SK-N-SH (cell line): ENCODE measurements around the gene TRANK1. TPM values are rescaled to one million over a fixed set of nuclear protein-coding genes. Genes with fewer than 3 reads are reported as not detected.

Experiments used
- CTCF ChIA-PET: fragments of 300-600, 350-600 bp; formaldehyde crosslinking; extraction: SDS; loops from one replicate; lab custom pipeline; 2021; lab: Yijun Ruan, JAX
- POLR2A ChIA-PET: fragments of 350-600 bp; sonication (Branson Sonifier 250); formaldehyde crosslinking; extraction: SDS; loops from one replicate; lab custom pipeline; 2020; ENCODE audit warnings: antibody characterized with exemption, inconsistent platforms; lab: Yijun Ruan, JAX
- DNase-seq: peaks from one replicate; pipeline ENCODE4 v3.0.0; 2012
- H2AFZ ChIP-seq: fragments of 200-600 bp; sonication (generic); 2 replicates; pipeline ENCODE4 v1.8.1; 2016; ENCODE audit warnings: antibody characterized with exemption, mild to moderate bottlenecking, low read depth
- H3F3A ChIP-seq: fragments of 200-600 bp; sonication (generic); replicated peaks from 2 replicates; pipeline ENCODE3; 2016; ENCODE audit warnings: antibody characterized with exemption, mild to moderate bottlenecking; ENCODE audit not compliant: insufficient read depth
- H3K27ac ChIP-seq, 2 experiments: fragments of 200-500 bp in 1 of 2; fragments of 200-600 bp in 1 of 2; sonication (Bioruptor generic) in 1 of 2; sonication (generic), shearing (Covaris generic) in 1 of 2; 2 replicates each; pipeline versions ENCODE4 v1.5.1 to v1.6.1; 2014 to 2016; ENCODE audit warnings: low read depth in 2 of 2, inconsistent platforms in 1 of 2, low read length in 1 of 2, mild to moderate bottlenecking in 1 of 2, mixed read lengths in 1 of 2
- H3K27me3 ChIP-seq: fragments of 200-600 bp; sonication (generic), shearing (Covaris generic); 2 replicates; pipeline ENCODE4 v1.6.1; 2016; ENCODE audit warnings: mixed run types; ENCODE audit not compliant: insufficient read depth
- H3K36me3 ChIP-seq, 2 experiments: fragments of 200-500 bp in 1 of 2; fragments of 200-600 bp in 1 of 2; sonication (Bioruptor generic) in 1 of 2; sonication (generic) in 1 of 2; replicated peaks in 1 of 2; 2 replicates each; pipeline versions ENCODE3 to v1.5.1; 2014 to 2016; ENCODE audit warnings: low read length in 1 of 2, mild to moderate bottlenecking in 1 of 2; ENCODE audit not compliant: insufficient read depth in 2 of 2, control insufficient read depth in 1 of 2
- H3K4me1 ChIP-seq, 2 experiments: fragments of 200-500 bp in 1 of 2; fragments of 200-600 bp in 1 of 2; sonication (Bioruptor generic) in 1 of 2; sonication (generic), shearing (Covaris generic) in 1 of 2; 2 replicates each; pipeline versions ENCODE4 v1.5.1 to v1.6.1; 2014 to 2016; ENCODE audit warnings: low read depth in 1 of 2, low read length in 1 of 2, mixed run types in 1 of 2; ENCODE audit not compliant: insufficient read depth in 2 of 2, control insufficient read depth in 1 of 2
- H3K4me2 ChIP-seq: fragments of 200-600 bp; sonication (generic), shearing (Covaris generic); 2 replicates; pipeline ENCODE4 v1.6.1; 2017; ENCODE audit warnings: mixed run types
- H3K4me3 ChIP-seq, 2 experiments: fragments of 200-500 bp in 1 of 2; fragments of 200-600 bp in 1 of 2; sonication (Bioruptor generic) in 1 of 2; sonication (generic), shearing (Covaris generic) in 1 of 2; 2 replicates each; pipeline versions ENCODE4 v1.5.1 to v1.8.1; 2014 to 2016; ENCODE audit warnings: low read depth in 2 of 2, inconsistent platforms in 1 of 2, low read length in 1 of 2, mild to moderate bottlenecking in 1 of 2, mixed read lengths in 1 of 2, moderate library complexity in 1 of 2
- H3K79me2 ChIP-seq: fragments of 200-600 bp; sonication (generic); 2 replicates; pipeline ENCODE4 v1.8.1; 2017; ENCODE audit warnings: mild to moderate bottlenecking; ENCODE audit not compliant: insufficient read depth
- H3K9ac ChIP-seq: fragments of 200-600 bp; sonication (generic); 2 replicates; pipeline ENCODE4 v1.6.1; 2017; ENCODE audit warnings: mixed run types
- H3K9me2 ChIP-seq: fragments of 200-600 bp; sonication (generic); 2 replicates; pipeline ENCODE4 v1.6.1; 2017; ENCODE audit warnings: mixed run types
- H3K9me3 ChIP-seq: fragments of 200-600 bp; sonication (generic); 2 replicates; pipeline ENCODE4 v1.6.1; 2017; ENCODE audit warnings: mixed run types, mild to moderate bottlenecking, moderate library complexity
- H4K20me1 ChIP-seq: fragments of 200-600 bp; sonication (generic); 2 replicates; pipeline ENCODE4 v1.6.1; 2017; ENCODE audit warnings: mild to moderate bottlenecking, mixed run types; ENCODE audit not compliant: insufficient read depth
- EP300 ChIP-seq, 2 experiments: IDR thresholded peaks; 2 replicates each; pipeline versions ENCODE4 v1.4.0 to v1.6.1; 2012; ENCODE audit warnings: borderline replicate concordance in 1 of 2, low read depth in 1 of 2, low read length in 1 of 2
- FOXJ3 ChIP-seq: sonication (generic); formaldehyde crosslinking; IDR thresholded peaks from 2 replicates; pipeline ENCODE4 v1.5.1; 2020; ENCODE audit warnings: mild to moderate bottlenecking, missing genetic modification reagents
- FOXM1 ChIP-seq: IDR thresholded peaks from 2 replicates; pipeline ENCODE4 v1.4.0; 2012; ENCODE audit warnings: low read depth, mild to moderate bottlenecking
- GATA2 ChIP-seq: sonication (generic); formaldehyde crosslinking; IDR thresholded peaks from 2 replicates; pipeline ENCODE4 v1.5.0; 2020; ENCODE audit warnings: mild to moderate bottlenecking, missing genetic modification reagents
- IRF3 ChIP-seq: fragments of 150-350 bp; IDR thresholded peaks from 2 replicates; pipeline ENCODE4 v1.6.1; 2016; ENCODE audit warnings: mild to moderate bottlenecking, low read depth, low read length
- MEF2A ChIP-seq: IDR thresholded peaks from 2 replicates; pipeline ENCODE4 v1.4.0; 2012; ENCODE audit warnings: low read depth, borderline replicate concordance
- MXI1 ChIP-seq: IDR thresholded peaks from 2 replicates; pipeline ENCODE4 v1.6.1; 2012; ENCODE audit warnings: mild to moderate bottlenecking, low read depth, low read length, improper control_type of control experiment
- NFIC ChIP-seq: IDR thresholded peaks from 2 replicates; pipeline ENCODE4 v1.4.0; 2012; ENCODE audit warnings: borderline replicate concordance
- PBX3 ChIP-seq: IDR thresholded peaks from 2 replicates; pipeline ENCODE4; 2012
- RAD21 ChIP-seq: IDR thresholded peaks from 2 replicates; pipeline ENCODE4 v1.6.1; 2012; ENCODE audit warnings: mild to moderate bottlenecking, low read length
- RCOR1 ChIP-seq: fragments of 150-350 bp; IDR thresholded peaks from 2 replicates; pipeline ENCODE4 v1.6.1; 2017; ENCODE audit warnings: antibody characterized with exemption, low read length
- RFX5 ChIP-seq: IDR thresholded peaks from 2 replicates; pipeline ENCODE4 v1.6.1; 2012; ENCODE audit warnings: mild to moderate bottlenecking, improper control_type of control experiment, low read length
- SMC3 ChIP-seq: IDR thresholded peaks from 2 replicates; pipeline ENCODE4 v1.6.1; 2012; ENCODE audit warnings: low read depth, low read length, improper control_type of control experiment
- TAF1 ChIP-seq: IDR thresholded peaks from 2 replicates; pipeline ENCODE4 v1.6.1; 2012; ENCODE audit warnings: low read depth, mild to moderate bottlenecking, low read length, moderate library complexity, borderline replicate concordance
- WGBS: methylation state at CpG from one replicate; pipeline ENCODE4 v1.1.6; 2017; ENCODE audit warnings: low lambda C conversion rate; 5-methylcytosine and 5-hydroxymethylcytosine counted together
- polyA plus RNA-seq, 3 experiments: library from polyadenylated mRNA; depleted of rRNA; stranded (reverse); fragments of >200 nt; gene quantifications; 2 replicates each; pipeline ENCODE4 v1.2.3, GENCODE V29; 2012
- TF ChIP-seq, protein P1 (sequence below): IDR thresholded peaks from 2 replicates; pipeline ENCODE4 v1.4.0; 2012; ENCODE audit warnings: low read depth, borderline replicate concordance
- TF ChIP-seq, protein P2 (sequence below): fragments of 200-600 bp; sonication (generic); IDR thresholded peaks from 2 replicates; pipeline ENCODE4 v1.6.1; 2017; ENCODE audit warnings: antibody characterized with exemption, mild to moderate bottlenecking, moderate library complexity
- TF ChIP-seq, protein P3 (sequence below): IDR thresholded peaks from 2 replicates; pipeline ENCODE4 v1.4.0; 2012; ENCODE audit warnings: low read depth

Gene TRANK1
- polyA plus RNA-seq, 1 of the 3 experiments (the other 2 are of a cell fraction): 0.16 TPM

DNA sequence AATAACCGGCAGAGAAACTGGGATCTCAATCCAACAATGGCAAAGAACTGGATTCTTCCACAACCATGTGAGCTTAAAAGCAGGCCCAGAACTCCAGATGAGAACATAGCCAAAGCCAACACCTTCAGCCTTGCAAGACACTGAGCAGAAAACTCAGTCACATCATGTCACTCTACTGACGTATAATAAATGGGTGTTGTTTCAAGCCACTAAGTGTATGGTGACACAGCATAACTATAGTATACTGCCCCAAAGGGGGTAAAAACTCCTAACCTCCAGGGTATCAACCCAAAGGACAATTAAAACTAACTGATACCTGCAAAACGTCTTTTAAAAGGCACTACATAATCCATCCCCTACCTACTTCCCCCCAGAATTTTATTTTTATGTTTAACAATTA lies 69.5 kb downstream of the TRANK1 start:
- Histone ChIP-seq H3K27ac (no peak overlapping the region), H3K4me1 (no peaks in the 10 kb centered on the region), H3F3A (no peaks in the 10 kb centered on the region), H3K27me3 (no peaks in the 10 kb centered on the region), H3K9ac (no peak overlapping the region), H3K9me2 (no peaks in the 10 kb centered on the region), H3K36me3 (no peaks in the 10 kb centered on the region), H2AFZ (no peak overlapping the region), H3K4me3 (no peak overlapping the region), H3K79me2 (no peaks in the 10 kb centered on the region), H3K9me3 (no peaks in the 10 kb centered on the region), H3K4me2 (no peak overlapping the region), H4K20me1 (no peaks in the 10 kb centered on the region)
- ChIA-PET POLR2A (no interaction called here), CTCF (interaction anchor here (1.0 to 4.1 kb wide), 3 partner anchors 11 to 146 kb away, joined by 3 to 13 read pairs (median 3); no protein-coding TSS in a partner anchor)
- TF ChIP-seq MEF2A (no peak), NFIC (no peak)
- 81% methylated on average over 3 of the region's 3 CpGs for WGBS
- no peak for DNase-seq

- H3K9ac ChIP-seq: no peak overlapping the region
- ChIA-PET POLR2A (no interaction called here), CTCF (interaction anchor here (1.0 to 1.1 kb wide), 2 partner anchors 23 to 145 kb away, joined by 3 to 7 read pairs; no protein-coding TSS in a partner anchor)
- H3K4me1 ChIP-seq: no peaks in the 10 kb centered on the region
- H3F3A ChIP-seq: no peaks in the 10 kb centered on the region
- no peak overlapping the region for H2AFZ ChIP-seq
- WGBS: 100% methylated on average over 2 of the region's 2 CpGs
- H3K27ac ChIP-seq: no peak overlapping the region
- no peak overlapping the region for H3K4me2 ChIP-seq
- no peak for DNase-seq
- H3K9me2 ChIP-seq: no peaks in the 10 kb centered on the region
- H3K9me3 ChIP-seq: no peaks in the 10 kb centered on the region
- no peak overlapping the region for H3K4me3 ChIP-seq
- H3K36me3 ChIP-seq: no peaks in the 10 kb centered on the region
- no peaks in the 10 kb centered on the region for H3K27me3 ChIP-seq
- H4K20me1 ChIP-seq: no peaks in the 10 kb centered on the region
- no peaks in the 10 kb centered on the region for H3K79me2 ChIP-seq
- TF ChIP-seq SMC3 (no peak), EP300 (IDR thresholded peaks at IDR 0.05; ENCODE audit: borderline replicate concordance in 1 of 2, low read depth in 1 of 2, low read length in 1 of 2) (no peak), TAF1 (no peak), RCOR1 (no peak), FOXM1 (no peak), NFIC (no peak), RAD21 (no peak), RFX5 (no peak), GATA2 (CRISPR knock-in tag) (no peak), MEF2A (no peak), IRF3 (no peak), MXI1 (no peak), FOXJ3 (CRISPR knock-in tag) (no peak), PBX3 (no peak)
- TF ChIP-seq, protein P1, sequence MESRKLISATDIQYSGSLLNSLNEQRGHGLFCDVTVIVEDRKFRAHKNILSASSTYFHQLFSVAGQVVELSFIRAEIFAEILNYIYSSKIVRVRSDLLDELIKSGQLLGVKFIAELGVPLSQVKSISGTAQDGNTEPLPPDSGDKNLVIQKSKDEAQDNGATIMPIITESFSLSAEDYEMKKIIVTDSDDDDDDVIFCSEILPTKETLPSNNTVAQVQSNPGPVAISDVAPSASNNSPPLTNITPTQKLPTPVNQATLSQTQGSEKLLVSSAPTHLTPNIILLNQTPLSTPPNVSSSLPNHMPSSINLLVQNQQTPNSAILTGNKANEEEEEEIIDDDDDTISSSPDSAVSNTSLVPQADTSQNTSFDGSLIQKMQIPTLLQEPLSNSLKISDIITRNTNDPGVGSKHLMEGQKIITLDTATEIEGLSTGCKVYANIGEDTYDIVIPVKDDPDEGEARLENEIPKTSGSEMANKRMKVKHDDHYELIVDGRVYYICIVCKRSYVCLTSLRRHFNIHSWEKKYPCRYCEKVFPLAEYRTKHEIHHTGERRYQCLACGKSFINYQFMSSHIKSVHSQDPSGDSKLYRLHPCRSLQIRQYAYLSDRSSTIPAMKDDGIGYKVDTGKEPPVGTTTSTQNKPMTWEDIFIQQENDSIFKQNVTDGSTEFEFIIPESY: no peak
- TF ChIP-seq, protein P2, sequence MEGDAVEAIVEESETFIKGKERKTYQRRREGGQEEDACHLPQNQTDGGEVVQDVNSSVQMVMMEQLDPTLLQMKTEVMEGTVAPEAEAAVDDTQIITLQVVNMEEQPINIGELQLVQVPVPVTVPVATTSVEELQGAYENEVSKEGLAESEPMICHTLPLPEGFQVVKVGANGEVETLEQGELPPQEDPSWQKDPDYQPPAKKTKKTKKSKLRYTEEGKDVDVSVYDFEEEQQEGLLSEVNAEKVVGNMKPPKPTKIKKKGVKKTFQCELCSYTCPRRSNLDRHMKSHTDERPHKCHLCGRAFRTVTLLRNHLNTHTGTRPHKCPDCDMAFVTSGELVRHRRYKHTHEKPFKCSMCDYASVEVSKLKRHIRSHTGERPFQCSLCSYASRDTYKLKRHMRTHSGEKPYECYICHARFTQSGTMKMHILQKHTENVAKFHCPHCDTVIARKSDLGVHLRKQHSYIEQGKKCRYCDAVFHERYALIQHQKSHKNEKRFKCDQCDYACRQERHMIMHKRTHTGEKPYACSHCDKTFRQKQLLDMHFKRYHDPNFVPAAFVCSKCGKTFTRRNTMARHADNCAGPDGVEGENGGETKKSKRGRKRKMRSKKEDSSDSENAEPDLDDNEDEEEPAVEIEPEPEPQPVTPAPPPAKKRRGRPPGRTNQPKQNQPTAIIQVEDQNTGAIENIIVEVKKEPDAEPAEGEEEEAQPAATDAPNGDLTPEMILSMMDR: no peak
- TF ChIP-seq, protein P3, sequence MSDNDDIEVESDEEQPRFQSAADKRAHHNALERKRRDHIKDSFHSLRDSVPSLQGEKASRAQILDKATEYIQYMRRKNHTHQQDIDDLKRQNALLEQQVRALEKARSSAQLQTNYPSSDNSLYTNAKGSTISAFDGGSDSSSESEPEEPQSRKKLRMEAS: no peak
These were observed 70.4 kb downstream of the TRANK1 start for GRCh38 chr3:36874424-36874823.
